SK-N-SH (cell line): ENCODE measurements around the gene HEPACAM. TPM values are rescaled to one million over a fixed set of nuclear protein-coding genes. Genes with fewer than 3 reads are reported as not detected.

Source experiments
- CTCF ChIA-PET: fragments of 300-600, 350-600 bp; formaldehyde crosslinking; extraction: SDS; loops from one replicate; lab custom pipeline; 2021; lab: Yijun Ruan, JAX
- POLR2A ChIA-PET: fragments of 350-600 bp; sonication (Branson Sonifier 250); formaldehyde crosslinking; extraction: SDS; loops from one replicate; lab custom pipeline; 2020; ENCODE audit warnings: antibody characterized with exemption, inconsistent platforms; lab: Yijun Ruan, JAX
- DNase-seq: peaks from one replicate; pipeline ENCODE4 v3.0.0; 2012
- H2AFZ ChIP-seq: fragments of 200-600 bp; sonication (generic); 2 replicates; pipeline ENCODE4 v1.8.1; 2016; ENCODE audit warnings: antibody characterized with exemption, mild to moderate bottlenecking, low read depth
- H3F3A ChIP-seq: fragments of 200-600 bp; sonication (generic); replicated peaks from 2 replicates; pipeline ENCODE3; 2016; ENCODE audit warnings: antibody characterized with exemption, mild to moderate bottlenecking; ENCODE audit not compliant: insufficient read depth
- H3K27ac ChIP-seq, 2 experiments: fragments of 200-500 bp in 1 of 2; fragments of 200-600 bp in 1 of 2; sonication (Bioruptor generic) in 1 of 2; sonication (generic), shearing (Covaris generic) in 1 of 2; 2 replicates each; pipeline versions ENCODE4 v1.5.1 to v1.6.1; 2014 to 2016; ENCODE audit warnings: low read depth in 2 of 2, inconsistent platforms in 1 of 2, low read length in 1 of 2, mild to moderate bottlenecking in 1 of 2, mixed read lengths in 1 of 2
- H3K27me3 ChIP-seq: fragments of 200-600 bp; sonication (generic), shearing (Covaris generic); 2 replicates; pipeline ENCODE4 v1.6.1; 2016; ENCODE audit warnings: mixed run types; ENCODE audit not compliant: insufficient read depth
- H3K36me3 ChIP-seq, 2 experiments: fragments of 200-500 bp in 1 of 2; fragments of 200-600 bp in 1 of 2; sonication (Bioruptor generic) in 1 of 2; sonication (generic) in 1 of 2; replicated peaks in 1 of 2; 2 replicates each; pipeline versions ENCODE3 to v1.5.1; 2014 to 2016; ENCODE audit warnings: low read length in 1 of 2, mild to moderate bottlenecking in 1 of 2; ENCODE audit not compliant: insufficient read depth in 2 of 2, control insufficient read depth in 1 of 2
- H3K4me1 ChIP-seq, 2 experiments: fragments of 200-500 bp in 1 of 2; fragments of 200-600 bp in 1 of 2; sonication (Bioruptor generic) in 1 of 2; sonication (generic), shearing (Covaris generic) in 1 of 2; 2 replicates each; pipeline versions ENCODE4 v1.5.1 to v1.6.1; 2014 to 2016; ENCODE audit warnings: low read depth in 1 of 2, low read length in 1 of 2, mixed run types in 1 of 2; ENCODE audit not compliant: insufficient read depth in 2 of 2, control insufficient read depth in 1 of 2
- H3K4me2 ChIP-seq: fragments of 200-600 bp; sonication (generic), shearing (Covaris generic); 2 replicates; pipeline ENCODE4 v1.6.1; 2017; ENCODE audit warnings: mixed run types
- H3K4me3 ChIP-seq, 2 experiments: fragments of 200-500 bp in 1 of 2; fragments of 200-600 bp in 1 of 2; sonication (Bioruptor generic) in 1 of 2; sonication (generic), shearing (Covaris generic) in 1 of 2; 2 replicates each; pipeline versions ENCODE4 v1.5.1 to v1.8.1; 2014 to 2016; ENCODE audit warnings: low read depth in 2 of 2, inconsistent platforms in 1 of 2, low read length in 1 of 2, mild to moderate bottlenecking in 1 of 2, mixed read lengths in 1 of 2, moderate library complexity in 1 of 2
- H3K79me2 ChIP-seq: fragments of 200-600 bp; sonication (generic); 2 replicates; pipeline ENCODE4 v1.8.1; 2017; ENCODE audit warnings: mild to moderate bottlenecking; ENCODE audit not compliant: insufficient read depth
- H3K9ac ChIP-seq: fragments of 200-600 bp; sonication (generic); 2 replicates; pipeline ENCODE4 v1.6.1; 2017; ENCODE audit warnings: mixed run types
- H3K9me2 ChIP-seq: fragments of 200-600 bp; sonication (generic); 2 replicates; pipeline ENCODE4 v1.6.1; 2017; ENCODE audit warnings: mixed run types
- H3K9me3 ChIP-seq: fragments of 200-600 bp; sonication (generic); 2 replicates; pipeline ENCODE4 v1.6.1; 2017; ENCODE audit warnings: mixed run types, mild to moderate bottlenecking, moderate library complexity
- H4K20me1 ChIP-seq: fragments of 200-600 bp; sonication (generic); 2 replicates; pipeline ENCODE4 v1.6.1; 2017; ENCODE audit warnings: mild to moderate bottlenecking, mixed run types; ENCODE audit not compliant: insufficient read depth
- CTCF ChIP-seq: fragments of 200-600 bp; sonication (generic); IDR thresholded peaks from 2 replicates; pipeline ENCODE4 v1.6.1; 2017; ENCODE audit warnings: antibody characterized with exemption, mild to moderate bottlenecking, moderate library complexity
- EP300 ChIP-seq, 2 experiments: IDR thresholded peaks; 2 replicates each; pipeline versions ENCODE4 v1.4.0 to v1.6.1; 2012; ENCODE audit warnings: borderline replicate concordance in 1 of 2, low read depth in 1 of 2, low read length in 1 of 2
- EZH2phosphoT487 ChIP-seq: fragments of 200-600 bp; sonication (generic); IDR thresholded peaks from 2 replicates; pipeline ENCODE4 v1.6.1; 2017; ENCODE audit warnings: low read depth, mixed run types, mild to moderate bottlenecking, antibody characterized with exemption, moderate library complexity, borderline replicate concordance
- FOSL2 ChIP-seq: IDR thresholded peaks from 2 replicates; pipeline ENCODE4 v1.4.0; 2012; ENCODE audit warnings: low read depth, mild to moderate bottlenecking, moderate library complexity, borderline replicate concordance
- FOXM1 ChIP-seq: IDR thresholded peaks from 2 replicates; pipeline ENCODE4 v1.4.0; 2012; ENCODE audit warnings: low read depth, mild to moderate bottlenecking
- GATA2 ChIP-seq: sonication (generic); formaldehyde crosslinking; IDR thresholded peaks from 2 replicates; pipeline ENCODE4 v1.5.0; 2020; ENCODE audit warnings: mild to moderate bottlenecking, missing genetic modification reagents
- IRF3 ChIP-seq: fragments of 150-350 bp; IDR thresholded peaks from 2 replicates; pipeline ENCODE4 v1.6.1; 2016; ENCODE audit warnings: mild to moderate bottlenecking, low read depth, low read length
- JUND ChIP-seq: IDR thresholded peaks from 2 replicates; pipeline ENCODE4 v1.4.0; 2012
- MAX ChIP-seq: IDR thresholded peaks from 2 replicates; pipeline ENCODE4 v1.4.0; 2012; ENCODE audit warnings: low read depth
- POLR2AphosphoS5 ChIP-seq: IDR thresholded peaks from 2 replicates; pipeline ENCODE4 v1.6.1; 2012; ENCODE audit warnings: low read depth, low read length
- RAD21 ChIP-seq: IDR thresholded peaks from 2 replicates; pipeline ENCODE4 v1.6.1; 2012; ENCODE audit warnings: mild to moderate bottlenecking, low read length
- RCOR1 ChIP-seq: fragments of 150-350 bp; IDR thresholded peaks from 2 replicates; pipeline ENCODE4 v1.6.1; 2017; ENCODE audit warnings: antibody characterized with exemption, low read length
- RFX5 ChIP-seq: IDR thresholded peaks from 2 replicates; pipeline ENCODE4 v1.6.1; 2012; ENCODE audit warnings: mild to moderate bottlenecking, improper control_type of control experiment, low read length
- RXRA ChIP-seq: IDR thresholded peaks from 2 replicates; pipeline ENCODE4 v1.4.0; 2012; ENCODE audit warnings: low read depth, mild to moderate bottlenecking, borderline replicate concordance
- SMC3 ChIP-seq: IDR thresholded peaks from 2 replicates; pipeline ENCODE4 v1.6.1; 2012; ENCODE audit warnings: low read depth, low read length, improper control_type of control experiment
- TCF12 ChIP-seq: IDR thresholded peaks from 2 replicates; pipeline ENCODE4 v1.4.0; 2012
- USF2 ChIP-seq: fragments of 150-350 bp; IDR thresholded peaks from 2 replicates; pipeline ENCODE4 v1.6.1; 2017; ENCODE audit warnings: antibody characterized with exemption, low read length, low read depth, borderline replicate concordance
- YY1 ChIP-seq: IDR thresholded peaks from 2 replicates; pipeline ENCODE4 v1.4.0; 2012; ENCODE audit warnings: low read depth, mild to moderate bottlenecking
- WGBS: methylation state at CpG from one replicate; pipeline ENCODE4 v1.1.6; 2017; ENCODE audit warnings: low lambda C conversion rate; 5-methylcytosine and 5-hydroxymethylcytosine counted together
- polyA plus RNA-seq, 3 experiments: library from polyadenylated mRNA; depleted of rRNA; stranded (reverse); fragments of >200 nt; gene quantifications; 2 replicates each; pipeline ENCODE4 v1.2.3, GENCODE V29; 2012

The HEPACAM gene
- not detected in 2 replicates for polyA plus RNA-seq (2012; rRNA removed)
- polyA plus RNA-seq (2012; cell fraction: cytosol; rRNA removed) = not detected in 2 replicates
- 0.01 and 0.07 TPM in 2 replicates for polyA plus RNA-seq (2012; cell fraction: nucleus; rRNA removed)

- no peaks in the 10 kb centered on the region for H3F3A ChIP-seq
- no peaks in the 10 kb centered on the region for H3K79me2 ChIP-seq
- H4K20me1 ChIP-seq = no peaks in the 10 kb centered on the region
- WGBS = 68% methylated on average over 18 of the region's 18 CpGs
- ChIA-PET CTCF (interaction anchor here (0.9 to 3.2 kb wide), 5 partner anchors 15 to 469 kb away, joined by 3 to 7 read pairs (median 3); partner anchors contain the start of gene CCDC15), POLR2A (no interaction called here)
- H3K9me3 ChIP-seq = no peaks in the 10 kb centered on the region
- no peak within 1 kb of the TSS for H3K4me2 ChIP-seq
- no peaks in the 10 kb centered on the region for H3K36me3 ChIP-seq
- no peak for DNase-seq
- no peaks in the 10 kb centered on the region for H3K9me2 ChIP-seq
- TF ChIP-seq RCOR1 (no peak), CTCF (no peak), FOXM1 (no peak), EZH2phosphoT487 (no peak), RXRA (no peak), SMC3 (no peak), RAD21 (no peak), EP300 (IDR thresholded peaks at IDR 0.05; ENCODE audit: borderline replicate concordance in 1 of 2, low read depth in 1 of 2, low read length in 1 of 2) (no peak), RFX5 (no peak), FOSL2 (no peak), YY1 (no peak), MAX (no peak), POLR2AphosphoS5 (no peak), GATA2 (CRISPR knock-in tag) (no peak), IRF3 (no peak), USF2 (no peak), JUND (no peak), TCF12 (no peak)
- no peaks in the 10 kb centered on the region for H3K27me3 ChIP-seq
- H3K4me1 ChIP-seq = no peaks in the 10 kb centered on the region
- no peak within 1 kb of the TSS for H3K4me3 ChIP-seq
- no peak within 1 kb of the TSS for H2AFZ ChIP-seq
- no peak within 1 kb of the TSS for H3K9ac ChIP-seq
- no peak within 1 kb of the TSS for H3K27ac ChIP-seq
Observed at GRCh38 chr11:124935548-124936514, at the start of gene HEPACAM. HEPACAM (minus strand) TSS chr11:124936047; CDS start chr11:124936006, 41 bp downstream.
